SJCRH30 (cell line): ENCODE results near the gene HDDC2. TPM values are rescaled to one million over a fixed set of nuclear protein-coding genes. Genes with fewer than 3 reads are reported as not detected.
"Not testable (repeated sequence)": the region's sequence is repeated elsewhere in the genome, so short reads cannot be mapped to it uniquely, and the experiment has no call there.

Source experiments
- DNase-seq, 2 experiments: peaks; one replicate each; pipeline ENCODE4 v3.0.0-alpha.2; 2015 to 2020
- H3K27ac ChIP-seq: fragments of 250-450 bp; sonication (Bioruptor Pico); 2 replicates; pipeline ENCODE4 v1.5.1; 2020; ENCODE audit warnings: mild to moderate bottlenecking, moderate library complexity
- H3K27me3 ChIP-seq: fragments of 250-450 bp; sonication (Bioruptor Pico); 2 replicates; pipeline ENCODE4 v1.5.1; 2020; ENCODE audit warnings: mild to moderate bottlenecking, moderate library complexity
- H3K36me3 ChIP-seq: fragments of 250-450 bp; sonication (Bioruptor Pico); 2 replicates; pipeline ENCODE4 v1.5.1; 2020; ENCODE audit warnings: mild to moderate bottlenecking, moderate library complexity
- H3K4me1 ChIP-seq: fragments of 250-450 bp; sonication (Bioruptor Pico); 2 replicates; pipeline ENCODE4 v1.5.1; 2020; ENCODE audit warnings: mild to moderate bottlenecking, moderate library complexity
- H3K4me3 ChIP-seq: fragments of 250-450 bp; sonication (Bioruptor Pico); 2 replicates; pipeline ENCODE4 v1.5.1; 2020; ENCODE audit warnings: mild to moderate bottlenecking, moderate library complexity
- H3K9me3 ChIP-seq: fragments of 250-450 bp; sonication (Bioruptor Pico); replicated peaks from 2 replicates; pipeline ENCODE4 v1.5.1; 2020; ENCODE audit warnings: mild to moderate bottlenecking, moderate library complexity
- total RNA-seq: library from RNA; depleted of rRNA; stranded (reverse); fragments of >200 nt; shearing (Covaris generic); gene quantifications from 2 replicates; pipeline ENCODE4 v1.2.3, GENCODE V29; 2014

Gene HDDC2
- total RNA-seq, 1 experiment from 2014 or later = 61.7 TPM

DNA sequence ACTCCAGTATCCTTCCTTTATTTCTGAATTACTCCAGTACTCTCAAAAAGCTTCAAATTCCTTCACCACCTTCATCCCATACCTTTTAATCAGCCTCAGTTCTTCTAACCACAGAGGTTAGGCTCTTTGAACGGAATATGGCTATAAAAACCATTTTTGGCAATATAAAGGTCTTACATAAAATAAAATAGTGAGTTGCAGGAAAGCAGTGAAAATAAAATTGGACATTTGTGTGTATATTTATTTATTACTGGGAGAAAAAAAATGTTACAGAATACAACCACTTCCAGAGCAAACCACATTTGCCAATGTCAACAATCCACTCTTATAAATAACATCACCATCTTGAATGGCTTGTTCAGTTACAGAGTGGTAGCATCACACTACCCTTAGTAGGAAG is 7.7 kb downstream of the HDDC2 start:
- Histone ChIP-seq H3K4me3 (no peak overlapping the region), H3K9me3 (no peaks in the 10 kb centered on the region), H3K4me1 (no peaks in the 10 kb centered on the region), H3K27me3 (no peaks in the 10 kb centered on the region), H3K27ac (no peak overlapping the region), H3K36me3 (peaks cover 44% of the 10 kb centered on the region)
- DNase-seq = no peak

GRCh38 chr6:125293587-125293986 is 8.2 kb downstream of the HDDC2 start:
- no peaks in the 10 kb centered on the region for H3K4me1 ChIP-seq
- H3K27me3 ChIP-seq = no peaks in the 10 kb centered on the region
- H3K4me3 ChIP-seq = no peak overlapping the region
- peaks cover 39% of the 10 kb centered on the region for H3K36me3 ChIP-seq
- H3K9me3 ChIP-seq = no peaks in the 10 kb centered on the region
- no peak for DNase-seq
- H3K27ac ChIP-seq = no peak overlapping the region

- Histone ChIP-seq H3K4me3 (no peak overlapping the region), H3K27me3 (no peaks in the 10 kb centered on the region), H3K9me3 (no peaks in the 10 kb centered on the region), H3K27ac (no peak overlapping the region), H3K36me3 (peaks cover 21% of the 10 kb centered on the region), H3K4me1 (no peaks in the 10 kb centered on the region)
- DNase-seq = no peak
Observed at GRCh38 chr6:125287718-125288117, 14.0 kb downstream of the HDDC2 start.

DNA sequence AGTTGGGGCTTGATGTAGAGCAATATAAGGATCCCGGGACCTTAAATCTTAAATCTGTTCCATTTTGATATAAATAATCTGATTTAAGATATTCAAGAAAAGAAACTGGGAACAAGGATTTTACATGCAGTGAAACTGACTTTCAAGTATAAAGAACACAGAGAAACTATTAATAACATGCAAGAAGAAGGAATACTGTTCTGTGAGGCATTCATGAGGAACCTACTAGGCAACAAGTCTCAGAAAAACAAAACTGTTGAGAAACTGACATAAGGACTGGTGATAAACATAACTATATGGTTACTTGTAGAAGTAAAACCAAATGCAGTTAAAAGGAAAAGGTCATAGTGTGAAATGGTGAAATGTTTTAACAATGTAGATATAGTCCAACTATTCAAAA is 15.8 kb downstream of the HDDC2 start:
- Histone ChIP-seq H3K4me3 (no peak overlapping the region), H3K27me3 (no peaks in the 10 kb centered on the region), H3K4me1 (no peaks in the 10 kb centered on the region), H3K9me3 (no peaks in the 10 kb centered on the region), H3K36me3 (peaks cover 30% of the 10 kb centered on the region), H3K27ac (no peak overlapping the region)
- no peak for DNase-seq

DNA sequence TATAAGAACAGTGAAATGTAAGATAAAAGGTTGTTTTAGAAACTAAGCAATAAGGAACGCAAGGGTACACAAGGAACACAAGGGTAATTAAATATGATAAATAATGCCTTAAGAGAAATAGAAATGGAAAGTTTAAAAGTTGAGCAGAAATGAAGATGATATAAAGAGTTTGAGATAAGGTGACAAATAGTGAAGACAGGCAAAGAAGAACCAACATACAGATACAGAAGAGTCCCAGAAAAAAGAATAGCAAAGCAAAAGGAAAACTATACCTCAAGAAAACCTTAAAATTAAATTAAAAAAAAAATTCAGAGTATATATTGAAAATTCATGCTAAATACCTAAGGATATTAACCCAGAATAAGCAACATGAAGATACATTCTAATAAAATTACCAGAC is 16.4 kb downstream of the HDDC2 start:
- H3K4me3 ChIP-seq = no peak overlapping the region
- H3K36me3 ChIP-seq = peaks cover 34% of the 10 kb centered on the region
- H3K27me3 ChIP-seq = no peaks in the 10 kb centered on the region
- H3K27ac ChIP-seq = no peak overlapping the region
- no peaks in the 10 kb centered on the region for H3K4me1 ChIP-seq
- H3K9me3 ChIP-seq = no peaks in the 10 kb centered on the region
- no peak for DNase-seq

DNA sequence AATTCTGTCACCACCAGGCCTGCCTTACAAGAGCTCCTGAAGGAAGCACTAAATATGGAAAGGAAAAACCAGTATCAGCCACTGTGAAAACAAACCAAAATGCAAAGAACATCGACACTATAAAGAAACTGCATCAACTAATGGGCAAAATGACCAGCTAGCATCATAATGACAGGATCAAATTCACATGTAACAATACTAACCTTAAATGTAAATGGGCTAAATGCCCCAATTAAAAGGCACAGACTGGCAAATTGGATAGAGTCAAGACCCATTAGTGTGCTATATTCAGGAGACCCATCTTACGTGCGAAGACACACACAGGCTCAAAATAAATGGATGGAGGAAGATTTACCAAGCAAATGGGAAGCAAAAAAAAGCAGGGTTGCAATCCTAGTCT is 19.3 kb downstream of the HDDC2 start:
- H3K4me3 ChIP-seq, H3K27ac ChIP-seq, DNase-seq, H3K27me3 ChIP-seq, H3K9me3 ChIP-seq, H3K4me1 ChIP-seq: not testable (repeated sequence)
- H3K36me3 ChIP-seq = peaks cover 32% of the 10 kb centered on the region

- not testable (repeated sequence) for DNase-seq
Observed at GRCh38 chr6:125280370-125281035, 21.3 kb downstream of the HDDC2 start.

DNA sequence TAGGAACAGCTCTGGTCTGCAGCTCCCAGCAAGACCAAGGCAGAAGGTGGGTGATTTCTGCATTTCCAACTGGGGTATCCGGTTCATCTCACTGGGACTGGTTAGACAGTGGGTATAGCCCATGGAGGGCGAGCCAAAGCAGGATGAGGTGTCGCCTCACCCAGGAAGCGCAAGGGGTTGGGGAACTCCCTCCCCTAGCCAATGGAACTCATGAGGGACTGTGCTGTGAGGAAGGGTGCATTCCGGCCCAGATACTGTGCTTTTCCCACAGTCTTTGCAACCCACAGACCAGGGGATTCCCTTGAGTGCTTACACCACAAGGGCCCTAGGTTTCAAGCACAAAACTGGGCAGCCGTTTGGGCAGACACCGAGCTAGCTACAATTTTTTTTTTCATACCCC is 21.8 kb downstream of the HDDC2 start:
- no peaks in the 10 kb centered on the region for H3K27me3 ChIP-seq
- H3K4me3 ChIP-seq = no peak overlapping the region
- H3K36me3 ChIP-seq = peaks cover 33% of the 10 kb centered on the region

More at GRCh38 chr6:125280370-125281035, 21.3 kb downstream of the HDDC2 start:
- H3K27me3 ChIP-seq, H3K4me3 ChIP-seq, H3K9me3 ChIP-seq, H3K27ac ChIP-seq, H3K4me1 ChIP-seq: not testable (repeated sequence)
- peaks cover 30% of the 10 kb centered on the region for H3K36me3 ChIP-seq

GRCh38 chr6:125277838-125278237 is 23.9 kb downstream of the HDDC2 start:
- H3K36me3 ChIP-seq = peaks cover 30% of the 10 kb centered on the region
- no peaks in the 10 kb centered on the region for H3K4me1 ChIP-seq
- H3K9me3 ChIP-seq = no peaks in the 10 kb centered on the region
- no peak overlapping the region for H3K4me3 ChIP-seq
- no peak for DNase-seq
- no peaks in the 10 kb centered on the region for H3K27me3 ChIP-seq
- H3K27ac ChIP-seq = no peak overlapping the region

More for the DNA sequence above, 21.8 kb downstream of the HDDC2 start:
- no peaks in the 10 kb centered on the region for H3K4me1 ChIP-seq
- no peak overlapping the region for H3K27ac ChIP-seq
- H3K9me3 ChIP-seq = no peaks in the 10 kb centered on the region
- no peak for DNase-seq

DNA sequence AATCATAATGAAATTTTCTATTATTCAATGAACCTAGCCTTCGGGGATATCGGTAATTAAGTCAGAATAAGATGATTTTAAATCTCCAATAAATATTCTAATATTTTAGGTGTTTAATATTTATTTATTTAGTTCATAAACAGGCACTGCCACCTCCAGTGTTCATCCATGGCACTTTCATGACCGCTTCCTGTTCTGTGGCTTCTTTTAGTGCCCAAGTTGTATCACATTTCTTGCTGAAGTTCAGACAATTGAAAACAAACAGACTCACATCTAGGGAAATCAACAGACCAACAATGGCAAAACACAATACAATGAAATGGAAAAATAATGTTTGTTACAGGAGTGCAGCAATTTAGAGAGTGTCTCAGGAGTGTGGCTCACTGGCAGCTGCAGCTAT is 26.0 kb downstream of the HDDC2 start:
- Histone ChIP-seq H3K36me3 (peaks cover 19% of the 10 kb centered on the region; the same call in 1 of the 2 replicates), H3K9me3 (no peaks in the 10 kb centered on the region), H3K4me1 (no peaks in the 10 kb centered on the region), H3K27ac (no peak overlapping the region), H3K4me3 (no peak overlapping the region), H3K27me3 (no peaks in the 10 kb centered on the region)
- DNase-seq = no peak

- H3K9me3 ChIP-seq = no peaks in the 10 kb centered on the region
- DNase-seq = no peak
- no peak overlapping the region for H3K27ac ChIP-seq
- H3K36me3 ChIP-seq = peaks cover 10% of the 10 kb centered on the region; the same call in 1 of the 2 replicates
- H3K27me3 ChIP-seq = no peaks in the 10 kb centered on the region
- no peak overlapping the region for H3K4me3 ChIP-seq
- no peaks in the 10 kb centered on the region for H3K4me1 ChIP-seq
Observed at GRCh38 chr6:125274935-125275334, 26.8 kb downstream of the HDDC2 start.

GRCh38 chr6:125273965-125274364 is 27.8 kb downstream of the HDDC2 start:
- H3K4me1 ChIP-seq = no peaks in the 10 kb centered on the region
- no peak overlapping the region for H3K27ac ChIP-seq
- H3K36me3 ChIP-seq = peaks cover 10% of the 10 kb centered on the region; the same call in 1 of the 2 replicates
- H3K27me3 ChIP-seq = no peaks in the 10 kb centered on the region
- H3K9me3 ChIP-seq = no peaks in the 10 kb centered on the region
- H3K4me3 ChIP-seq = no peak overlapping the region
- DNase-seq = no peak

GRCh38 chr6:125273251-125273650 is 28.5 kb downstream of the HDDC2 start:
- H3K4me1 ChIP-seq = no peaks in the 10 kb centered on the region
- no peak for DNase-seq
- no peak overlapping the region for H3K27ac ChIP-seq
- H3K4me3 ChIP-seq = no peak overlapping the region
- H3K27me3 ChIP-seq = no peaks in the 10 kb centered on the region
- H3K36me3 ChIP-seq = peaks cover 10% of the 10 kb centered on the region; the same call in 1 of the 2 replicates
- no peaks in the 10 kb centered on the region for H3K9me3 ChIP-seq

- Histone ChIP-seq H3K27me3 (no peaks in the 10 kb centered on the region), H3K27ac (no peak overlapping the region), H3K4me3 (no peak overlapping the region), H3K4me1 (no peaks in the 10 kb centered on the region), H3K9me3 (no peaks in the 10 kb centered on the region), H3K36me3 (peaks cover 5% of the 10 kb centered on the region; the same call in 1 of the 2 replicates)
- DNase-seq = no peak
Observed at GRCh38 chr6:125271486-125272159, 30.1 kb downstream of the HDDC2 start.

GRCh38 chr6:125270380-125270779 is 31.4 kb downstream of the HDDC2 start:
- no peaks in the 10 kb centered on the region for H3K4me1 ChIP-seq
- H3K4me3 ChIP-seq = no peak overlapping the region
- H3K36me3 ChIP-seq = peaks cover 2% of the 10 kb centered on the region; the same call in 1 of the 2 replicates
- no peak for DNase-seq
- H3K27me3 ChIP-seq = no peaks in the 10 kb centered on the region
- H3K9me3 ChIP-seq = no peaks in the 10 kb centered on the region
- H3K27ac ChIP-seq = no peak overlapping the region
